NCI-H2029 treated with DMSO at 0.1 percent for 48 hours (cell line): ENCODE measurements around the gene TP53TG5.
A peak's percentile ranks its signal among the peaks of the same experiment; 100 is the strongest.

Experiments used
- DNase-seq: peaks from one replicate; lab custom pipeline; 2025; lab: John Stamatoyannopoulos, UW

The TP53TG5 gene

GRCh38 chr20:45405571-45406259 is 27.6 kb upstream of the TP53TG5 start:
- no peak for DNase-seq

DNA sequence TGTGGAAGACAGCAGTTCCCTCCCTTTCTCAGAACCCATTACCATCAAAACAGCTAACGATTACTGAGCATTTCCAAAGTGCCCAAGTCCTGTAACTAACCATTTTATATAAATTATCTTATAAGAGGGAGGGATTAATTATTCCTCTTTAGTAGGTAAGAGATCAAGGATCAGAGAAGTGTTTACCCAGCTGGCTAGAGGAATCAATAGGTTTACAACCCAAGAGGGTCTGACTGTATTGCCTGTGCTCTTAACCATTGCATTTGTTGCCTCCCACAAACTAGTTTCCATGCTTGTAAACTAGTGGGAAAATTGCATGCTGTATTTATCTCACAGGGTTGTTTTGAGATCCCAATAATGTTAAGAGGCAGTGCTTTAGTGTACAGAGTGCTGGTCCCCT is 26.3 kb upstream of the TP53TG5 start:
- peak; percentile 62 for DNase-seq

GRCh38 chr20:45402946-45403345 is 24.8 kb upstream of the TP53TG5 start:
- no peak for DNase-seq

- DNase-seq: no peak
Measured at GRCh38 chr20:45400346-45401031, 22.4 kb upstream of the TP53TG5 start.

- DNase-seq: no peak
Measured at GRCh38 chr20:45399018-45399417, 20.9 kb upstream of the TP53TG5 start.

DNA sequence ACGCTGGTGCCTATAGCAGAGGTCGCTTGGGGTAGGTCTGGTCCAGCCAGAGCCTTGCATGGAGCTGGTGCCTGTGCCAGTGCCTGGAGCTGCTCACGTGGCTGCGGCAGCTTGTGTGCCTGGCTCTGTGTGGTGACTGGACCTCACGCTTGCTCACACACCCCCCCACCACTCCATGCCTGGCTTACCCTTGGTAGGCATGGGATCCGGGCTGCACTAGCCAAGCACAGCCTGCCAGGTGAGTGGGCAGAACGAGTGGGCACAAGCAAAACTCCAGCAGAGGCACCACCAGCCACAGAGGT is 16.9 kb upstream of the TP53TG5 start:
- no peak for DNase-seq

DNA sequence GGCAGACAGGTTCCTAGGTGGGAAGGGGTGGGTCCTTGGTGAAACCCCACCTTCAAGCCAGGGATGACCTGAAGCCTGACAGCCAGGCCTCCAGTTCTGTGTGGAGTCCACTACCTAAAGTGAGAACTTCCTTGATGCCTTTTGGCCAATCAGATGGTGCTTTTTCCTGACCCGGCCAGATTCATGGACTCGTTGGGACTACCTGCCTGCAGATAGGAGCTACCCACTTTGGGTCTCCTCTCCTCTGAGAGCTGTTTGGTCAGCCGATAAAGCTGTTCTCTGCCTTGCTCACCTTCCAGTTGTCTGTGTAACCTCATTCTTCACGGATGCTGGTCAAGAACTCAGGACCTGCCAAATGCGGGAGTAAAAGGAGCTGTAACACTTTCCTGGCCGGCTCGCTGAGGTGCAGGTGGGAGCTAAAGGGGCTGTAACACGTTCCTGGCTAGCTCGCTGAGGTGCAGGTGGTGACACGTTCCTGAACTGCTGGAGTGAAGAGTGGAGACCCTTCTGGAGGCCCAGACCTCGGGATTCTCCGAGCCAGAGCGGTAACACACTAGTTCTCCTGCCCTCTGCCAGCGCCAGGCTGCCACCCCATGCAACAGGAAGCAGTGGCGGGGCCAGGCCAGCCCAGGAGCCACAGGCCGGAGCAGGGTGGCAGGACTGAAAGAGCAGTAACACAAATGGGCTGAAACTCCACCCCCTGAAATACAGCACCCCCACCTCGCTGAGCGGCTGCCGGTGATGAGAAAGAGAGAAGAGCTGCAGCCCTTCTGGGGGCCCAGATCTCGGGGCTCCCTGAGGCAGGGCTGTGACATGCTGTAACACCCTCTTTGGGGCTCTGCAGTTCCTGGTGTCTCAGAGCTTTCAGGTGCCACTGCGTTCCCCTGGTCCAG is 16.3 kb upstream of the TP53TG5 start:
- DNase-seq: no peak

- DNase-seq: no peak
Measured at GRCh38 chr20:45392733-45393132, 14.6 kb upstream of the TP53TG5 start.

DNA sequence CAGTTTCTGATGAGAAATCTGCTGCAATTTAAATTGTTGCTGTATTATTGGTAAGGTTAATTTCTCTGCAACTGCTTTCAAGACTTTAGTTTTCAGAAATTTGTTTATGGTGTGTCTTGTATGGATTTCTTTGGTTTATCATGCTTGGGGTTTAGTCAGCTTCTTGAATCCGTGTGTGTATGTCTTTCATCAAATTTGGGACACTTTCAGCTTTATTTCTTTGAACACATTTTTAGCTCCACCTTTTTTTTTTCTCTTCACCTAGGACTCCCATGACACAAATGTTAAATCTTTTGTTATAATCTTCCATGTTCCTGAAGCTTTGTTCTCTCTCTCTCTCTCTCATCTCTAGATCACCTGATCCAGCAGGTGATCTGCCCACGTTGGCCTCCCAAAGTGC is 13.4 kb upstream of the TP53TG5 start:
- no peak for DNase-seq

GRCh38 chr20:45390931-45391330 is 12.8 kb upstream of the TP53TG5 start:
- no peak for DNase-seq

GRCh38 chr20:45387274-45387673 is 9.1 kb upstream of the TP53TG5 start:
- DNase-seq: no peak

DNA sequence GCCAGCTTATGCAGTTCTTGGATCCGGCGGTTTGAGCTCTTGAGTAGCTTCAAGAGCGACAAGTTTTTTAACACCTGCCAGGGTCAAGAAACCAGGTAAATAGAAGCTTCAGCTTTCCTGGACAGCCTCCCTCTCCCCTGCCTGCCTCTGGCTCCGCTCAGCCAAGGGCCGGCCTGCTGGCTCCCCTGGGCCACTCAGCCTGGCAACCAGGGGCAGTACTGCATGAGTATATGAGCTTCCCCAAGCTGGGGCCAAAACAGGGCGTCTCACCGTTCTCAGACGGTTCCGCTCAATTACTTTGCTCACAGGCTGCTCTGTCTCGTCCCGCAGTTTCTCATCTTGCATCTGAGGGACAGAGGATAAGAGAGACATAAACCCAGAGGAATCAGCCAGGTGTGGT is 856 bp downstream of the TP53TG5 start:
- DNase-seq: no peak

- no peak for DNase-seq
Measured at GRCh38 chr20:45374966-45375365, 3.2 kb downstream of the TP53TG5 start.

GRCh38 chr20:45374101-45374467 is 4.0 kb downstream of the TP53TG5 start:
- DNase-seq: no peak

GRCh38 chr20:45373353-45374100 is 4.6 kb downstream of the TP53TG5 start:
- peak; percentile 92 for DNase-seq

DNA sequence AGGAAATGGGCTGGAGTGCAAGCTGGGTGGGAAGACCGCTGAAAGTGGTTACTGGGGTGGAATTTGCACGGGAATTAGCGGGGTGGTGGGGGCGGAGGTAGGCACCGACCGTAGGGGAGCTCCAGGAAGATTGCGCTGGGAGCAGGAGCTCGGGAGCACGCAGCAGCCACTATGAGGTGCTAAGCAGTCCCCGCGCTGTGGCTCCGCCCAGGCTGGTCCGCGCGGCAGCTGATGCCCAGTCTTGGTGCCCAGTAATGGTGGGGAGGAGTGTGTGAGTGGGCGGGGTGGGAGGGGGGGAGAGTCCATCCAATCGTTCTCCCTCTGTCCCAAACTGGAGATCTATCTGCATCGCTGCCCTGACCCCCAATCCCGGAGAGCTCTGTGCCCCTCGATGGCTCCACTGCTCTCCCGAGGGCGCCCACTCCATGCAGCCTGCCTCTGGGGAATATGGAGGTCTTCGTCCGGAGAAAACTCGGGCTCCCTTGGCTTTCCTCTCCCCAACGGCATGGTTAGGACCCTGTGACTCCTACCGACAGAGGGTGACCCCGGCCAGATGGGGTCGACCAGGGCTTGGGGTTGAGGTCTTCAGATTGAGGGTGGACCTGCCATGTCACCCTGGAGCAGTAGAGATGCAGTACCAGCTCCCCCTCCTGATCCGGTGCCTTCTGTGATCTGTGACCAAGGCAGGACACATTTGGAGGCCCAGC is 5.3 kb downstream of the TP53TG5 start:
- no peak for DNase-seq

- no peak for DNase-seq
Measured at GRCh38 chr20:45372241-45372640, 5.9 kb downstream of the TP53TG5 start.

DNA sequence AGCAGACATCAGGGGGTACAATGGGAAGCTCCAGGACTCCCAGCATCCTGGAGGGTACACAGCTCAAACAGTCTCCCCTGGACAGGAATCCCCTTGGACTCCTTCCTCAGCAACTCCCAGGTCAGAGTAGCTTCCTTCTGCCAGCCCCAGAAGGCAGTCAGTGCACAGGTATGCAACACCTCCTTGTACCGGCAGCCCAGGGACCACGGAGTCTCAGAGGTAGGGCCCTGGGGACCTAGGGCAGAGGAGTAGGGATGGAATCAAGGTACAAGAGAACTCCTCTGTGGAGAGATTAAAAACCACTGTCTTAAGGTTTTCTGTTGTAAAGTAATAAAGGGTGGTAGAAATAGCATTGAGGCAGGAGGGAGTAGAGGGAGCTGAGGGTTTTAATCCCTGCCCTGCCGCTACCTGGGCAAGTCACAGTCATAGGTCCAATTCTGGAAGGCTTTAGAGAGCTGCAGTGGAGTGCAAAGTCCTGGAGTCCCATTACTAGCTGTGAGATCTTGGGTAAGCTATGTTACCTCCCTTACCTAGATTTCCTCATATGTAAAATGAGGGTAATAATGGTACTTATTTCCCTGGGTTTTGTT is 7.5 kb downstream of the TP53TG5 start:
- DNase-seq: no peak

DNA sequence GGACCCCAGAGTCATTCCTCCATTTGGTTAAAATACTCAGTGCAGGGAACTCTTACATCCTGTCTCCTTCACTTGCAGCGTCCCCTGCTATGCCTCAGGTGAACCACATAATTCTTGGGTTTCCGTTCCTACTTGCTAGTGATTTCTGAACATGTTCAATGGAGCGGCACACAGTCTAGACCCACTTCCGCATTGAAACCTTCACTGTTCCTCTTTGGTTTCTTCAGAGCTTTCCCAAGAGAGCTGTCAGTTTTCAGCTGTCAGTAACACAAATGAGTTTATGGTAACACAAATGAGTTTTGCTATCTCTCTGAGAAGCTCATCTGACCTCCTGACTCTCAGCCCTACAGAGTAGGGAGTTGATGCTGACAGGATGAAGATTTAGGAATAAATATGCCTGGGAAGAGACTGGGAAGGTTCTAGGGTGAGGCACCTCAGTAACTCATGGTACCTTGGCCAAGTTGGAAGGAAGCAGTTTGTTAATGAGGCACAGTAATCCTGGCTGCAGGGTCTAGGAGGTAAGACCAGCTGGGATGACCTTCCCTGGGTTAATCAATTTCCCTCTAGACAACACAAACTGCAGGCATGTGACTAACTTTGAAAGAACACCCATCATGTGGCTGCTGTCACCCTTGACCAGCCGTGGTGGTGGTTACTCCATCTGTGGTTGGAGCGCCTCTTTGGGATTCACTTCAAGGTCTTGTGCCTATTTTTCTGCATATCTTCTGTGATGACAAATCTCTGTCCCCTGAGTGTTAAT is 9.7 kb downstream of the TP53TG5 start:
- no peak for DNase-seq

- no peak for DNase-seq
Measured at GRCh38 chr20:45367126-45367525, 11.0 kb downstream of the TP53TG5 start.

GRCh38 chr20:45366631-45367030 is 11.5 kb downstream of the TP53TG5 start:
- DNase-seq: no peak
